CD4-positive, alpha-beta T cell treated with Interleukin-4 for 1 hour (primary cell): ENCODE results near the gene MCTP1.
"Not testable (repeated sequence)": the region's sequence is repeated elsewhere in the genome, so short reads cannot be mapped to it uniquely, and the experiment has no call there.

ENCODE experiments used
- DNase-seq, 2 donors: peaks; one replicate each; pipeline ENCODE4 v3.0.0-alpha.2; 2020 to 2022

MCTP1 gene

GRCh38 chr5:95251185-95251584 is 33.7 kb downstream of the MCTP1 start:
- no peak for DNase-seq

- DNase-seq, result no peak
Measured at GRCh38 chr5:95244479-95244878, 40.4 kb downstream of the MCTP1 start.

- no peak for DNase-seq
Measured at GRCh38 chr5:95241635-95242034, 43.3 kb downstream of the MCTP1 start.

GRCh38 chr5:95241161-95241560 is 43.7 kb downstream of the MCTP1 start:
- no peak for DNase-seq

GRCh38 chr5:95238560-95239325 is 46.2 kb downstream of the MCTP1 start:
- DNase-seq, result no peak

- no peak for DNase-seq
Measured at GRCh38 chr5:95237324-95237723, 47.6 kb downstream of the MCTP1 start.

- no peak for DNase-seq
Measured at GRCh38 chr5:95235439-95235982, 49.4 kb downstream of the MCTP1 start.

- no peak for DNase-seq
Measured at GRCh38 chr5:95229646-95230045, 55.2 kb downstream of the MCTP1 start.

GRCh38 chr5:95224701-95225459 is 60.0 kb downstream of the MCTP1 start:
- DNase-seq, result no peak

GRCh38 chr5:95223566-95224258 is 61.2 kb downstream of the MCTP1 start:
- DNase-seq, result no peak

GRCh38 chr5:95222836-95223235 is 62.1 kb downstream of the MCTP1 start:
- DNase-seq, result no peak

- DNase-seq, result no peak
Measured at GRCh38 chr5:95221234-95221633, 63.7 kb downstream of the MCTP1 start.

GRCh38 chr5:95220381-95220780 is 64.5 kb downstream of the MCTP1 start:
- no peak for DNase-seq

GRCh38 chr5:95219411-95219810 is 65.5 kb downstream of the MCTP1 start:
- DNase-seq, result no peak

GRCh38 chr5:95217881-95218280 is 67.0 kb downstream of the MCTP1 start:
- no peak for DNase-seq

- no peak for DNase-seq
Measured at GRCh38 chr5:95217351-95217750, 67.5 kb downstream of the MCTP1 start.

GRCh38 chr5:95216136-95216955 is 68.5 kb downstream of the MCTP1 start:
- no peak for DNase-seq

- not testable (repeated sequence) for DNase-seq
Measured at GRCh38 chr5:95207811-95208210, 77.1 kb downstream of the MCTP1 start.

GRCh38 chr5:95194856-95195255 is 90.0 kb downstream of the MCTP1 start:
- no peak for DNase-seq

GRCh38 chr5:95191330-95191729 is 93.6 kb downstream of the MCTP1 start:
- no peak for DNase-seq

GRCh38 chr5:95184924-95185323 is 100.0 kb downstream of the MCTP1 start:
- DNase-seq, result no peak

GRCh38 chr5:95181644-95182043 is 103.2 kb downstream of the MCTP1 start:
- DNase-seq, result no peak
